Lung (tissue), 12 donors: ENCODE results near the gene NIPAL3. TPM values are rescaled to one million over a fixed set of nuclear protein-coding genes. Genes with fewer than 3 reads are reported as not detected.

ENCODE experiments used
- ATAC-seq: fragments of 200-7000 bp; cut with Tn5 transposase; one replicate; pipeline ENCODE4 v1.9.1; 2020; ENCODE audit warnings: moderate number of reproducible peaks; ENCODE audit not compliant: insufficient read depth, low FRiP score
- DNase-seq, 3 donors: peaks; one replicate each; pipeline ENCODE4 v3.0.0-alpha.2; 2013 to 2017
- H3K27ac ChIP-seq, 2 donors: one replicate each; pipeline ENCODE4 v1.5.1; 2013; ENCODE audit warnings: mild to moderate bottlenecking in 2 of 2, moderate library complexity in 2 of 2, control low read depth in 1 of 2, inconsistent platforms in 1 of 2, low read depth in 1 of 2, low read length in 1 of 2
- H3K27me3 ChIP-seq, 3 donors: one replicate each; pipeline ENCODE4 v1.5.1; 2013; ENCODE audit warnings: low read length in 2 of 3; ENCODE audit not compliant: control insufficient read depth in 3 of 3, insufficient read depth in 3 of 3
- H3K36me3 ChIP-seq, 4 donors: one replicate each; pipeline ENCODE4 v1.5.1; 2013; ENCODE audit warnings: low read length in 4 of 4, mild to moderate bottlenecking in 1 of 4, moderate library complexity in 1 of 4; ENCODE audit not compliant: control insufficient read depth in 4 of 4, insufficient read depth in 4 of 4
- H3K4me1 ChIP-seq, 5 donors: one replicate each; pipeline ENCODE4 v1.5.1; 2013; ENCODE audit warnings: low read length in 5 of 5, mild to moderate bottlenecking in 2 of 5, moderate library complexity in 1 of 5; ENCODE audit not compliant: control insufficient read depth in 5 of 5, insufficient read depth in 5 of 5
- H3K4me3 ChIP-seq: one replicate; pipeline ENCODE4 v1.5.1; 2013; ENCODE audit warnings: mild to moderate bottlenecking, control low read depth, moderate library complexity
- H3K9ac ChIP-seq, 2 donors: one replicate each; pipeline ENCODE4 v1.5.1; 2013; ENCODE audit warnings: low read length in 2 of 2, control low read depth in 1 of 2; ENCODE audit not compliant: insufficient read depth in 1 of 2
- H3K9me3 ChIP-seq, 4 donors: one replicate each; pipeline ENCODE4 v1.5.1; 2013; ENCODE audit warnings: low read length in 3 of 4, mild to moderate bottlenecking in 1 of 4, moderate library complexity in 1 of 4; ENCODE audit not compliant: control insufficient read depth in 4 of 4, insufficient read depth in 3 of 4
- CTCF ChIP-seq: IDR thresholded peaks from 2 replicates; pipeline ENCODE4 v1.5.1; 2012; ENCODE audit warnings: mild to moderate bottlenecking; ENCODE audit errors: control extremely low read depth, extremely low read depth
- WGBS, 2 donors: extraction: QIAGEN DNeasy Blood & Tissue Kit; methylation state at CpG; one replicate each; pipeline ENCODE4 v1.1.7; 2013; 5-methylcytosine and 5-hydroxymethylcytosine counted together
- polyA plus RNA-seq, 2 donors: library from polyadenylated mRNA; stranded (reverse); fragments of 200-250 nt; gene quantifications; one replicate each; pipeline ENCODE4 v1.2.1, GENCODE V29; 2013
- total RNA-seq, 2 donors: library from RNA; depleted of rRNA in 1 of 2; stranded (reverse); fragments of >200 nt in 1 of 2; gene quantifications; one replicate each; pipeline ENCODE4 v1.2.1, GENCODE V29; 2014 to 2021
- donor health status: control.
- donor health status: control.
- donor health status: Bipolar disorder and iron deficiency.
- donor health status: healthy.
- donor health status: DM: yes; HTN: yes; CAD: no.

The NIPAL3 gene
- total and polyA plus RNA-seq, 4 donors = 11.9 to 31.8 (median 19.8) TPM

- H3K9ac ChIP-seq = no peak overlapping the region
- H3K27me3 ChIP-seq = no peaks in the 10 kb centered on the region
- no peak for ATAC-seq
- DNase-seq = no peak
- peaks cover 0 to 19% (median 10%) of the 10 kb centered on the region in 5 donors for H3K4me1 ChIP-seq
- no peak overlapping the region for H3K27ac ChIP-seq
- H3K4me3 ChIP-seq = no peak overlapping the region
- H3K36me3 ChIP-seq = peaks cover 0 to 2% (median 0%) of the 10 kb centered on the region in 4 donors
- 95% methylated on average over 11 of the region's 11 CpGs for WGBS, 2 donors
- no peak for TF ChIP-seq CTCF
- H3K9me3 ChIP-seq = no peaks in the 10 kb centered on the region
These were observed 28.7 kb upstream of the NIPAL3 start for GRCh38 chr1:24386931-24387330.

GRCh38 chr1:24387636-24388175 is 27.9 kb upstream of the NIPAL3 start:
- no peak for ATAC-seq
- Histone ChIP-seq H3K27me3 (no peaks in the 10 kb centered on the region), H3K9me3 (no peaks in the 10 kb centered on the region), H3K27ac (no peak overlapping the region), H3K4me3 (no peak overlapping the region), H3K36me3 (no peaks in the 10 kb centered on the region), H3K4me1 (peaks cover 0 to 21% (median 10%) of the 10 kb centered on the region in 5 donors), H3K9ac (no peak overlapping the region)
- 71 to 76% methylated on average over 1 of the region's 1 CpG for WGBS, 2 donors
- TF ChIP-seq CTCF = no peak
- no peak for DNase-seq

- Histone ChIP-seq H3K36me3 (no peaks in the 10 kb centered on the region), H3K27ac (no peak overlapping the region), H3K9me3 (no peaks in the 10 kb centered on the region), H3K9ac (no peak overlapping the region), H3K4me1 (peaks cover 0 to 21% (median 10%) of the 10 kb centered on the region in 5 donors), H3K27me3 (no peaks in the 10 kb centered on the region), H3K4me3 (no peak overlapping the region)
- whole genome bisulfite sequencing, 2 donors = 94 to 95% methylated on average over 8 of the region's 8 CpGs
- TF ChIP-seq CTCF = no peak
- no peak for DNase-seq
- ATAC-seq = no peak
These were observed 27.2 kb upstream of the NIPAL3 start for GRCh38 chr1:24388331-24388885.

GRCh38 chr1:24389231-24389678 is 26.3 kb upstream of the NIPAL3 start:
- no peak for TF ChIP-seq CTCF
- ATAC-seq = no peak
- no peak for DNase-seq
- no peak overlapping the region for H3K27ac ChIP-seq
- 69 to 90% methylated on average over 4 of the region's 4 CpGs for WGBS, 2 donors
- no peaks in the 10 kb centered on the region for H3K36me3 ChIP-seq
- peaks cover 0 to 21% (median 8%) of the 10 kb centered on the region in 5 donors for H3K4me1 ChIP-seq
- no peak overlapping the region for H3K4me3 ChIP-seq
- no peaks in the 10 kb centered on the region for H3K27me3 ChIP-seq
- H3K9ac ChIP-seq = no peak overlapping the region
- no peaks in the 10 kb centered on the region for H3K9me3 ChIP-seq
